ENCODE data around the gene CAPN13. TPM values are rescaled to one million over a fixed set of nuclear protein-coding genes. Genes with fewer than 3 reads are reported as not detected.

CAPN13 gene
- total RNA-seq, 1 experiment from 2014 or later = 5.7 TPM

DNA sequence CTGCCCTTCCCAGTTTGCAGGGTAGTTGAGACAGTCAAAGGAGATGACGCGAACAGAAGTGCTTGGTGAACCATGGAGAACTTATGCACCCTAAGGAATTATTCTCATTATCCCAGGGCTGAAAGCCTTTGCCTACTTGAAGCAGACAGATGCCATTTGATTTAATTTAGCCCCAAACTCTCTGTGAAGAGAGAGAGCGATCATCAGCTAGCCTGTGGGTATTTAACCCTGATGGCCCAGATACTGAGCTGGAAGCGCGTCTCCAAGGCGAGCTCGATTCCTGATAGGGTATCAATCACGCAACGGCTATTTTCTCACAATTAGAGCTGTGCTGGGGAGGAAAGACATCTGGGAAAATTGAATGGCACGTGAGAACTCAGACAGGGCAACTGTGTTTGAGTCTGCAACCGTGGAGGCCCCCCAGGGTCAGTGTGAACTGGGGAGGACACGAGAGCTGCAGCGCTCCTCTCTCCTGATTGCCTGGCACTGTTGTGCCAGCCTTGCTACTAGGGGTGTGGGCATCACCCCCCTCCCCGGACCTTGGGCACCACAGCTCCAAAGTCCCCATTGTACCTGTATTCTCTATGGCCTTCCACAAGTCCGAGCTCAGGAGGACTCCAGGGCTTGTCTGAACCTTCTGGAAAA lies 73.2 kb downstream of the CAPN13 start:
- Histone ChIP-seq H3K9me3 (ENCODE audit: control insufficient read depth, low read depth, low read length) (no peaks in the 10 kb centered on the region), H4K5ac (ENCODE audit: insufficient read length, low read depth, low read length) (no peak overlapping the region), H2BK120ac (ENCODE audit: low read depth, low read length, poor library complexity, severe bottlenecking) (no peak overlapping the region), H3K27ac (ENCODE audit: insufficient read length, low read depth, low read length) (no peak overlapping the region), H2BK5ac (ENCODE audit: insufficient read length, low read length) (no peak overlapping the region), H4K91ac (ENCODE audit: insufficient read length, low read depth, low read length) (no peak overlapping the region), H3K4ac (ENCODE audit: low read depth, low read length) (no peak overlapping the region), H3K4me2 (ENCODE audit: insufficient read depth, insufficient read length, low read length) (no peak overlapping the region), H2BK20ac (ENCODE audit: low read depth, low read length, poor library complexity, severe bottlenecking) (no peak overlapping the region), H2AK5ac (ENCODE audit: insufficient read length, low read length) (no peak overlapping the region), H3K56ac (ENCODE audit: insufficient read length, low read depth, low read length) (no peak overlapping the region), H3K27me3 (ENCODE audit: insufficient read depth, low read length) (no peaks in the 10 kb centered on the region), H3K23ac (ENCODE audit: insufficient read length, low read depth, low read length) (no peak overlapping the region), H2BK15ac (ENCODE audit: low read depth, low read length) (no peak overlapping the region), H4K20me1 (ENCODE audit: control insufficient read depth, insufficient read depth, insufficient read length) (no peaks in the 10 kb centered on the region), H3K23me2 (ENCODE audit: insufficient read length, low read depth, low read length, poor library complexity, severe bottlenecking) (no peaks in the 10 kb centered on the region), H4K8ac (replicated peaks; ENCODE audit: insufficient read length, low read depth, low read length) (no peak overlapping the region), H2BK12ac (ENCODE audit: insufficient read length, low read depth, low read length) (no peak overlapping the region), H3K14ac (ENCODE audit: insufficient read depth, low read length) (no peak overlapping the region), H3T11ph (ENCODE audit: low read length) (no peak overlapping the region), H3K79me2 (ENCODE audit: insufficient read depth, low read length) (no peaks in the 10 kb centered on the region), H2AFZ (ENCODE audit: low read length) (no peak overlapping the region), H3K9ac (ENCODE audit: extremely low read depth, insufficient read length, low read length) (no peak overlapping the region), H3K79me1 (ENCODE audit: insufficient read depth, low read depth, low read length, poor library complexity, severe bottlenecking) (no peaks in the 10 kb centered on the region), H3K18ac (ENCODE audit: insufficient read length, low read depth, low read length) (no peak overlapping the region), H3K4me1 (ENCODE audit: insufficient read depth, low read length) (no peaks in the 10 kb centered on the region)
- Mint-ChIP-seq H3K27me3 (ENCODE audit: low read depth) (peaks cover 2% of the 10 kb centered on the region; the same call in 1 of the 2 replicates), H3K36me3 (ENCODE audit: insufficient read depth in 1 of 3, low read depth in 3 of 3) (no peaks in the 10 kb centered on the region), H3K27ac (no peak overlapping the region), H3K4me3 (no peak overlapping the region), H3K9me3 (no peaks in the 10 kb centered on the region), H3K4me1 (peaks cover 22 to 28% of the 10 kb centered on the region in 2 experiments)
- TF ChIP-seq, protein P1, sequence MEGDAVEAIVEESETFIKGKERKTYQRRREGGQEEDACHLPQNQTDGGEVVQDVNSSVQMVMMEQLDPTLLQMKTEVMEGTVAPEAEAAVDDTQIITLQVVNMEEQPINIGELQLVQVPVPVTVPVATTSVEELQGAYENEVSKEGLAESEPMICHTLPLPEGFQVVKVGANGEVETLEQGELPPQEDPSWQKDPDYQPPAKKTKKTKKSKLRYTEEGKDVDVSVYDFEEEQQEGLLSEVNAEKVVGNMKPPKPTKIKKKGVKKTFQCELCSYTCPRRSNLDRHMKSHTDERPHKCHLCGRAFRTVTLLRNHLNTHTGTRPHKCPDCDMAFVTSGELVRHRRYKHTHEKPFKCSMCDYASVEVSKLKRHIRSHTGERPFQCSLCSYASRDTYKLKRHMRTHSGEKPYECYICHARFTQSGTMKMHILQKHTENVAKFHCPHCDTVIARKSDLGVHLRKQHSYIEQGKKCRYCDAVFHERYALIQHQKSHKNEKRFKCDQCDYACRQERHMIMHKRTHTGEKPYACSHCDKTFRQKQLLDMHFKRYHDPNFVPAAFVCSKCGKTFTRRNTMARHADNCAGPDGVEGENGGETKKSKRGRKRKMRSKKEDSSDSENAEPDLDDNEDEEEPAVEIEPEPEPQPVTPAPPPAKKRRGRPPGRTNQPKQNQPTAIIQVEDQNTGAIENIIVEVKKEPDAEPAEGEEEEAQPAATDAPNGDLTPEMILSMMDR (conservative IDR thresholded peaks at IDR 0.05) = no peak
- WGBS (ENCODE audit: extremely low coverage, insufficient read length, low lambda C conversion rate) = no CpG with 5 or more reads among the region's 15 CpGs
- DNase-seq = no peak
